Measurements from ENCODE around the gene DEDD. TPM values are rescaled to one million over a fixed set of nuclear protein-coding genes. Genes with fewer than 3 reads are reported as not detected.

The DEDD gene
- total and polyA plus RNA-seq, 2 experiments from 2014 or later, result 22.8 to 35.3 TPM

DNA sequence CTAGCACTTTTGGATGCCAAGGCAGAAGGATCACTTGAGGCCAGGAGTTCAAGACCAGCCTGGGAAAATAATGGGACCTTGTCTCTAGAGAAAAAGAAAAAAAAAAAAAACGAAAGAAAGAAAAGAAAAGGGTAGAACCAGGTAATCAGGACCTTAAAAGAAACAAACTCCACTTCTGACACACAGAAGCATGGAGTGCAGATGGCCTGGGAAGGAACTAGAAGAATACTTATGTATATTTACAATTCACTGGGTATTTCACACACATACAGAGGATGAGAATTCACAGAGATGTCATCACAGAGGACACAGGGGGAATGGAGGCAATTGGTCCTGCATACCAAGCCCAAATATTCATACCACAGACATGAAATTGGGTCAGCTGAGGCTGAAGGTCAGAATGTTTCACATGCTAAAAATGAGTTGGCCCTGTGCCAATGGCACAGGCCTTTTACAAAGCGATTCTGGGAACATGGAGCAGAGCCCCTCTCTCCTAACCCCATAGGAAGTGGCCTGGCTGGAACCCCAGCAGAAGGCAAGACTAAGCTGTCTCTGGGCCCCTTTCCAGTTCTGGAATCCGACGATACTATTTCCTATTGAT is 40.4 kb upstream of the DEDD start:
- peaks cover 17% of the 10 kb centered on the region for H3K36me3 ChIP-seq (ENCODE audit: insufficient read depth)
- Mint-ChIP-seq H3K27ac (no peak overlapping the region), H3K4me3 (no peak overlapping the region; the same call in 2 of the 3 replicates)

More for the DNA sequence above, 40.4 kb upstream of the DEDD start:
- Histone ChIP-seq H3K9me2 (ENCODE audit: insufficient read depth) (no peaks in the 10 kb centered on the region), H3K27ac (ENCODE audit: low read depth) (no peak overlapping the region), H3K4me2 (no peak overlapping the region), H2AFZ (no peak overlapping the region), H3K4me1 (ENCODE audit: insufficient read depth) (peaks cover 6% of the 10 kb centered on the region; the same call in 1 of the 2 replicates), H3F3A (replicated peaks; ENCODE audit: low read depth) (0 out of 2 replicates have a peak, but pooled peaks cover 3% of the 10 kb centered on the region), H3K4me3 (no peak overlapping the region), H4K20me1 (replicated peaks; ENCODE audit: insufficient read depth) (peaks cover 6% of the 10 kb centered on the region; the same call in 1 of the 2 replicates), H3K79me2 (replicated peaks; ENCODE audit: insufficient read depth) (peaks cover 8% of the 10 kb centered on the region), H3K27me3 (ENCODE audit: insufficient read depth) (no peaks in the 10 kb centered on the region)
- TF ChIP-seq EZH2phosphoT487 (IDR thresholded peaks at IDR 0.05; ENCODE audit: unreplicated experiment), result no peak
- TF ChIP-seq, protein P1, sequence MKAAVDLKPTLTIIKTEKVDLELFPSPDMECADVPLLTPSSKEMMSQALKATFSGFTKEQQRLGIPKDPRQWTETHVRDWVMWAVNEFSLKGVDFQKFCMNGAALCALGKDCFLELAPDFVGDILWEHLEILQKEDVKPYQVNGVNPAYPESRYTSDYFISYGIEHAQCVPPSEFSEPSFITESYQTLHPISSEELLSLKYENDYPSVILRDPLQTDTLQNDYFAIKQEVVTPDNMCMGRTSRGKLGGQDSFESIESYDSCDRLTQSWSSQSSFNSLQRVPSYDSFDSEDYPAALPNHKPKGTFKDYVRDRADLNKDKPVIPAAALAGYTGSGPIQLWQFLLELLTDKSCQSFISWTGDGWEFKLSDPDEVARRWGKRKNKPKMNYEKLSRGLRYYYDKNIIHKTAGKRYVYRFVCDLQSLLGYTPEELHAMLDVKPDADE (IDR thresholded peaks at IDR 0.05), result no peak
- TF ChIP-seq REST (IDR thresholded peaks at IDR 0.05; ENCODE audit: unreplicated experiment), result no peak
- TF ChIP-seq, protein P2, sequence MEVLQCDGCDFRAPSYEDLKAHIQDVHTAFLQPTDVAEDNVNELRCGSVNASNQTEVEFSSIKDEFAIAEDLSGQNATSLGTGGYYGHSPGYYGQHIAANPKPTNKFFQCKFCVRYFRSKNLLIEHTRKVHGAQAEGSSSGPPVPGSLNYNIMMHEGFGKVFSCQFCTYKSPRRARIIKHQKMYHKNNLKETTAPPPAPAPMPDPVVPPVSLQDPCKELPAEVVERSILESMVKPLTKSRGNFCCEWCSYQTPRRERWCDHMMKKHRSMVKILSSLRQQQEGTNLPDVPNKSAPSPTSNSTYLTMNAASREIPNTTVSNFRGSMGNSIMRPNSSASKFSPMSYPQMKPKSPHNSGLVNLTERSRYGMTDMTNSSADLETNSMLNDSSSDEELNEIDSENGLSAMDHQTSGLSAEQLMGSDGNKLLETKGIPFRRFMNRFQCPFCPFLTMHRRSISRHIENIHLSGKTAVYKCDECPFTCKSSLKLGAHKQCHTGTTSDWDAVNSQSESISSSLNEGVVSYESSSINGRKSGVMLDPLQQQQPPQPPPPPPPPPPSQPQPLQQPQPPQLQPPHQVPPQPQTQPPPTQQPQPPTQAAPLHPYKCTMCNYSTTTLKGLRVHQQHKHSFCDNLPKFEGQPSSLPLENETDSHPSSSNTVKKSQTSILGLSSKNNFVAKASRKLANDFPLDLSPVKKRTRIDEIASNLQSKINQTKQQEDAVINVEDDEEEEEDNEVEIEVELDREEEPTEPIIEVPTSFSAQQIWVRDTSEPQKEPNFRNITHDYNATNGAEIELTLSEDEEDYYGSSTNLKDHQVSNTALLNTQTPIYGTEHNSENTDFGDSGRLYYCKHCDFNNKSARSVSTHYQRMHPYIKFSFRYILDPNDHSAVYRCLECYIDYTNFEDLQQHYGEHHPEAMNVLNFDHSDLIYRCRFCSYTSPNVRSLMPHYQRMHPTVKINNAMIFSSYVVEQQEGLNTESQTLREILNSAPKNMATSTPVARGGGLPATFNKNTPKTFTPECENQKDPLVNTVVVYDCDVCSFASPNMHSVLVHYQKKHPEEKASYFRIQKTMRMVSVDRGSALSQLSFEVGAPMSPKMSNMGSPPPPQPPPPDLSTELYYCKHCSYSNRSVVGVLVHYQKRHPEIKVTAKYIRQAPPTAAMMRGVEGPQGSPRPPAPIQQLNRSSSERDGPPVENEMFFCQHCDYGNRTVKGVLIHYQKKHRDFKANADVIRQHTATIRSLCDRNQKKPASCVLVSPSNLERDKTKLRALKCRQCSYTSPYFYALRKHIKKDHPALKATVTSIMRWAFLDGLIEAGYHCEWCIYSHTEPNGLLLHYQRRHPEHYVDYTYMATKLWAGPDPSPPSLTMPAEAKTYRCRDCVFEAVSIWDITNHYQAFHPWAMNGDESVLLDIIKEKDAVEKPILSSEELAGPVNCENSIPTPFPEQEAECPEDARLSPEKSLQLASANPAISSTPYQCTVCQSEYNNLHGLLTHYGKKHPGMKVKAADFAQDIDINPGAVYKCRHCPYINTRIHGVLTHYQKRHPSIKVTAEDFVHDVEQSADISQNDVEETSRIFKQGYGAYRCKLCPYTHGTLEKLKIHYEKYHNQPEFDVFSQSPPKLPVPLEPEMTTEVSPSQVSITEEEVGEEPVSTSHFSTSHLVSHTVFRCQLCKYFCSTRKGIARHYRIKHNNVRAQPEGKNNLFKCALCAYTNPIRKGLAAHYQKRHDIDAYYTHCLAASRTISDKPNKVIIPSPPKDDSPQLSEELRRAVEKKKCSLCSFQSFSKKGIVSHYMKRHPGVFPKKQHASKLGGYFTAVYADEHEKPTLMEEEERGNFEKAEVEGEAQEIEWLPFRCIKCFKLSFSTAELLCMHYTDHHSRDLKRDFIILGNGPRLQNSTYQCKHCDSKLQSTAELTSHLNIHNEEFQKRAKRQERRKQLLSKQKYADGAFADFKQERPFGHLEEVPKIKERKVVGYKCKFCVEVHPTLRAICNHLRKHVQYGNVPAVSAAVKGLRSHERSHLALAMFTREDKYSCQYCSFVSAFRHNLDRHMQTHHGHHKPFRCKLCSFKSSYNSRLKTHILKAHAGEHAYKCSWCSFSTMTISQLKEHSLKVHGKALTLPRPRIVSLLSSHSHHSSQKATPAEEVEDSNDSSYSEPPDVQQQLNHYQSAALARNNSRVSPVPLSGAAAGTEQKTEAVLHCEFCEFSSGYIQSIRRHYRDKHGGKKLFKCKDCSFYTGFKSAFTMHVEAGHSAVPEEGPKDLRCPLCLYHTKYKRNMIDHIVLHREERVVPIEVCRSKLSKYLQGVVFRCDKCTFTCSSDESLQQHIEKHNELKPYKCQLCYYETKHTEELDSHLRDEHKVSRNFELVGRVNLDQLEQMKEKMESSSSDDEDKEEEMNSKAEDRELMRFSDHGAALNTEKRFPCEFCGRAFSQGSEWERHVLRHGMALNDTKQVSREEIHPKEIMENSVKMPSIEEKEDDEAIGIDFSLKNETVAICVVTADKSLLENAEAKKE (CRISPR knock-in tag; IDR thresholded peaks at IDR 0.05), result no peak
- no peak for TF ChIP-seq POLR2AphosphoS5 (IDR thresholded peaks at IDR 0.05; ENCODE audit: low read depth)
- TF ChIP-seq ZNF114 (CRISPR knock-in tag; IDR thresholded peaks at IDR 0.05), result no peak
- TF ChIP-seq JUNB (IDR thresholded peaks at IDR 0.05; ENCODE audit: unreplicated experiment), result no peak
- no peak for TF ChIP-seq EZH2 (IDR thresholded peaks at IDR 0.05; ENCODE audit: low read depth, unreplicated experiment)
- no peak for TF ChIP-seq ZNF331 (CRISPR knock-in tag; IDR thresholded peaks at IDR 0.05; ENCODE audit: low read depth)
- no peak for TF ChIP-seq STAT1 (IDR thresholded peaks at IDR 0.05; ENCODE audit: unreplicated experiment)
- no peak for TF ChIP-seq CREB1 (CRISPR knock-in tag; IDR thresholded peaks at IDR 0.05; ENCODE audit: low read depth)
- TF ChIP-seq CTCF (conservative IDR thresholded peaks at IDR 0.05; ENCODE audit: low read depth in 2 of 2), result no peak
- TF ChIP-seq NANOG (IDR thresholded peaks at IDR 0.05; ENCODE audit: borderline replicate concordance), result no peak
- peaks cover 8% of the 10 kb centered on the region for H3K27me3 Mint-ChIP-seq (ENCODE audit: insufficient read depth, low read depth, poor library complexity)
- peaks cover 10% of the 10 kb centered on the region for H3K4me1 Mint-ChIP-seq
- ATAC-seq (no peak), DNase-seq (ENCODE audit: low spot score) (no peak)
- H3K9me3 Mint-ChIP-seq, result no peaks in the 10 kb centered on the region
- peaks cover 54% of the 10 kb centered on the region for H3K36me3 Mint-ChIP-seq (ENCODE audit: low read depth)
